NOMO-1 treated with DMSO at 0.1 percent for 48 hours (cell line): ENCODE data around the gene PM20D2.
A peak's percentile ranks its signal among the peaks of the same experiment; 100 is the strongest.

ENCODE experiments used
- DNase-seq: peaks from one replicate; lab custom pipeline; 2025; ENCODE audit not compliant: unreplicated experiment; lab: John Stamatoyannopoulos, UW

PM20D2 gene

GRCh38 chr6:89145956-89146717, at the start of gene PM20D2:
TSS of gene PM20D2 (plus strand) at chr6:89146055. CDS start at chr6:89146145, 90 bp downstream.
- peak; percentile 60 for DNase-seq

- DNase-seq: no peak
Measured at GRCh38 chr6:89098461-89098860, 47.4 kb upstream of the PM20D2 start.

- no peak for DNase-seq
Measured at GRCh38 chr6:89100114-89100513, 45.7 kb upstream of the PM20D2 start.

GRCh38 chr6:89110284-89110683, 35.6 kb upstream of the PM20D2 start:
- no peak for DNase-seq

GRCh38 chr6:89111933-89112332, 33.9 kb upstream of the PM20D2 start:
- DNase-seq: no peak

- DNase-seq: no peak
Measured at GRCh38 chr6:89116702-89117101, 29.2 kb upstream of the PM20D2 start.

- peak; percentile 37 for DNase-seq
Measured at GRCh38 chr6:89117211-89118108, 28.4 kb upstream of the PM20D2 start, which contains the start of gene SRSF12. TSS of gene SRSF12 (minus strand) at chr6:89118071. CDS start at chr6:89117887, 184 bp downstream.

GRCh38 chr6:89118931-89119330, 26.9 kb upstream of the PM20D2 start:
- no peak for DNase-seq

GRCh38 chr6:89120371-89120770, 25.5 kb upstream of the PM20D2 start:
- DNase-seq: no peak

- DNase-seq: no peak
Measured at GRCh38 chr6:89121934-89122333, 23.9 kb upstream of the PM20D2 start.

- DNase-seq: peak; percentile 39
Measured at GRCh38 chr6:89122625-89123024, 23.2 kb upstream of the PM20D2 start.

GRCh38 chr6:89128256-89128671, 17.6 kb upstream of the PM20D2 start:
- DNase-seq: peak; percentile 11

- no peak for DNase-seq
Measured at GRCh38 chr6:89131599-89131998, 14.3 kb upstream of the PM20D2 start.

- no peak for DNase-seq
Measured at GRCh38 chr6:89132057-89132456, 13.8 kb upstream of the PM20D2 start.

- DNase-seq: no peak
Measured at GRCh38 chr6:89133981-89134380, 11.9 kb upstream of the PM20D2 start.

GRCh38 chr6:89134723-89135122, 11.1 kb upstream of the PM20D2 start:
- no peak for DNase-seq

- DNase-seq: no peak
Measured at GRCh38 chr6:89138173-89138572, 7.7 kb upstream of the PM20D2 start.

- no peak for DNase-seq
Measured at GRCh38 chr6:89139509-89140346, 6.1 kb upstream of the PM20D2 start.

- DNase-seq: no peak
Measured at GRCh38 chr6:89140347-89141156, 5.3 kb upstream of the PM20D2 start.

GRCh38 chr6:89144354-89144906, 1.4 kb upstream of the PM20D2 start:
- DNase-seq: no peak
